HL-60 (cell line): ENCODE data around the gene PCDHA11.

ENCODE experiments used
- GABPA ChIP-seq: IDR thresholded peaks from 2 replicates; pipeline ENCODE4 v1.6.1; 2012; ENCODE audit warnings: low read depth
- POLR2AphosphoS5 ChIP-seq: IDR thresholded peaks from 2 replicates; pipeline ENCODE4 v1.6.1; 2012; ENCODE audit warnings: low read depth
- TF ChIP-seq, protein P1 (sequence below): IDR thresholded peaks from one replicate; pipeline ENCODE4 v1.5.1; 2011; ENCODE audit warnings: low read length, control low read depth, inconsistent platforms; ENCODE audit not compliant: insufficient read depth

GRCh38 chr5:140862441-140863295 is 6.1 kb upstream of the PCDHA11 start:
- TF ChIP-seq, protein P1, sequence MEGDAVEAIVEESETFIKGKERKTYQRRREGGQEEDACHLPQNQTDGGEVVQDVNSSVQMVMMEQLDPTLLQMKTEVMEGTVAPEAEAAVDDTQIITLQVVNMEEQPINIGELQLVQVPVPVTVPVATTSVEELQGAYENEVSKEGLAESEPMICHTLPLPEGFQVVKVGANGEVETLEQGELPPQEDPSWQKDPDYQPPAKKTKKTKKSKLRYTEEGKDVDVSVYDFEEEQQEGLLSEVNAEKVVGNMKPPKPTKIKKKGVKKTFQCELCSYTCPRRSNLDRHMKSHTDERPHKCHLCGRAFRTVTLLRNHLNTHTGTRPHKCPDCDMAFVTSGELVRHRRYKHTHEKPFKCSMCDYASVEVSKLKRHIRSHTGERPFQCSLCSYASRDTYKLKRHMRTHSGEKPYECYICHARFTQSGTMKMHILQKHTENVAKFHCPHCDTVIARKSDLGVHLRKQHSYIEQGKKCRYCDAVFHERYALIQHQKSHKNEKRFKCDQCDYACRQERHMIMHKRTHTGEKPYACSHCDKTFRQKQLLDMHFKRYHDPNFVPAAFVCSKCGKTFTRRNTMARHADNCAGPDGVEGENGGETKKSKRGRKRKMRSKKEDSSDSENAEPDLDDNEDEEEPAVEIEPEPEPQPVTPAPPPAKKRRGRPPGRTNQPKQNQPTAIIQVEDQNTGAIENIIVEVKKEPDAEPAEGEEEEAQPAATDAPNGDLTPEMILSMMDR, result no peak
- TF ChIP-seq GABPA (no peak), POLR2AphosphoS5 (no peak)
